ENCODE data around the gene WDR91. TPM values are rescaled to one million over a fixed set of nuclear protein-coding genes. Genes with fewer than 3 reads are reported as not detected.
"Not testable (repeated sequence)": the region's sequence is repeated elsewhere in the genome, so short reads cannot be mapped to it uniquely, and the experiment has no call there.

The WDR91 gene
- total and polyA plus RNA-seq, 2 donors (not counting 1 experiment from before 2014, with no cell fraction given): 26.7 to 40.7 TPM

- ChIA-PET POLR2A (no interaction called here), CTCF (interaction anchor here (4.0 kb wide), 1 partner anchor 190 kb away, joined by 12 read pairs; the partner anchor contains the start of gene AGBL3)
- no peak for TF ChIP-seq EZH2 (IDR thresholded peaks at IDR 0.05; ENCODE audit: borderline replicate concordance, insufficient read depth, low read depth, low read length, poor library complexity, severe bottlenecking)
- TF ChIP-seq, protein P1, sequence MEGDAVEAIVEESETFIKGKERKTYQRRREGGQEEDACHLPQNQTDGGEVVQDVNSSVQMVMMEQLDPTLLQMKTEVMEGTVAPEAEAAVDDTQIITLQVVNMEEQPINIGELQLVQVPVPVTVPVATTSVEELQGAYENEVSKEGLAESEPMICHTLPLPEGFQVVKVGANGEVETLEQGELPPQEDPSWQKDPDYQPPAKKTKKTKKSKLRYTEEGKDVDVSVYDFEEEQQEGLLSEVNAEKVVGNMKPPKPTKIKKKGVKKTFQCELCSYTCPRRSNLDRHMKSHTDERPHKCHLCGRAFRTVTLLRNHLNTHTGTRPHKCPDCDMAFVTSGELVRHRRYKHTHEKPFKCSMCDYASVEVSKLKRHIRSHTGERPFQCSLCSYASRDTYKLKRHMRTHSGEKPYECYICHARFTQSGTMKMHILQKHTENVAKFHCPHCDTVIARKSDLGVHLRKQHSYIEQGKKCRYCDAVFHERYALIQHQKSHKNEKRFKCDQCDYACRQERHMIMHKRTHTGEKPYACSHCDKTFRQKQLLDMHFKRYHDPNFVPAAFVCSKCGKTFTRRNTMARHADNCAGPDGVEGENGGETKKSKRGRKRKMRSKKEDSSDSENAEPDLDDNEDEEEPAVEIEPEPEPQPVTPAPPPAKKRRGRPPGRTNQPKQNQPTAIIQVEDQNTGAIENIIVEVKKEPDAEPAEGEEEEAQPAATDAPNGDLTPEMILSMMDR (IDR thresholded peaks at IDR 0.05): no peak
- peaks cover 15% of the 10 kb centered on the region for H3K4me1 Mint-ChIP-seq
- no peaks in the 10 kb centered on the region for H3K27me3 ChIP-seq (replicated peaks in 1 of 4; ENCODE audit: control extremely low read depth in 1 of 4, control insufficient read depth in 3 of 4, insufficient read depth in 4 of 4, low read length in 3 of 4)
- no peak overlapping the region for H3K27ac ChIP-seq (ENCODE audit: low read length in 2 of 2)
- H2AFZ ChIP-seq (ENCODE audit: insufficient read depth, low read depth, low read length, poor library complexity, severe bottlenecking): no peak overlapping the region
- no peak for ATAC-seq (ENCODE audit: low read depth)
- no peak overlapping the region for H3K4me3 Mint-ChIP-seq
- no peak overlapping the region for H3K4me3 ChIP-seq (ENCODE audit: control extremely low read depth in 1 of 5, extremely low read depth in 1 of 5, insufficient read depth in 1 of 5, low read depth in 2 of 5, low read length in 4 of 5)
- peaks cover 7 to 13% of the 10 kb centered on the region in 2 donors for H3K4me1 ChIP-seq (ENCODE audit: control insufficient read depth in 2 of 2, insufficient read depth in 2 of 2, low read length in 2 of 2)
- intact Hi-C loops (cut with micrococcal nuclease): no loop called here
- WGBS (ENCODE audit: insufficient coverage): 97% methylated on average over 6 of the region's 6 CpGs
- DNase-seq: no peak
- H3K9ac ChIP-seq (ENCODE audit: low read length): no peak overlapping the region
- H4K20me1 ChIP-seq (ENCODE audit: control insufficient read depth, insufficient read depth, low read length, poor library complexity, severe bottlenecking): no peaks in the 10 kb centered on the region
- H3K27ac Mint-ChIP-seq: no peak overlapping the region
- no peaks in the 10 kb centered on the region for H3K79me2 ChIP-seq (ENCODE audit: control insufficient read depth, insufficient read depth, low read length)
- peaks cover 5% of the 10 kb centered on the region for H3K9me3 Mint-ChIP-seq (ENCODE audit: insufficient read depth)
- peaks cover under 1 to 18% (median 17%) of the 10 kb centered on the region in 3 donors for H3K9me3 ChIP-seq (ENCODE audit: control extremely low read depth in 1 of 3, control insufficient read depth in 2 of 3, insufficient read depth in 1 of 3, low read length in 2 of 3)
- no peaks in the 10 kb centered on the region for H3K27me3 Mint-ChIP-seq
- peaks cover 0 to 2% of the 10 kb centered on the region in 2 experiments for H3K36me3 ChIP-seq (replicated peaks in 1 of 2; ENCODE audit: control extremely low read depth in 1 of 2, control insufficient read depth in 1 of 2, extremely low read depth in 1 of 2, insufficient read depth in 2 of 2, low read length in 1 of 2)
- no peak overlapping the region for H3K4me2 ChIP-seq (replicated peaks; ENCODE audit: low read depth, low read length, poor library complexity, severe bottlenecking)
Observed at GRCh38 chr7:135175931-135176330, 35.4 kb downstream of the WDR91 start.

DNA sequence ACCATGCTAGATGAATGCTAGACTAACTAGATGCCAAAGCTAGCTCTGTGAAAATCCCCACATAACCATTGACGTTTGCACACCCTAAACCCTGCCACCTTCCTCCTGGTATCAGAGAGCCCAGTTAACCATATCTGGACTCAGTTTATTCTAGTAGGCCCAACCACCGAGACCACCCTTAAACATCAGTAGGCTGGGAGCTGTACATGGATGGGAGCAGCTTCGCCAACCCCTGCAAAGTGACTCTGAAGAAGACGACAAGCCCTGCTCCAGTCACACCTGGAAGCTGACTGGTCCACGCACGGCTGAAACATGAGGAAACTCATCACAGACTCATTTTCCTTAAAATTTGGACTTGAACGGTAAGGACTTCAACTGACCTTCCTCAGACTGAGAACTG, 36.4 kb downstream of the WDR91 start:
- Histone ChIP-seq H3K9me3 (ENCODE audit: control extremely low read depth in 1 of 3, control insufficient read depth in 2 of 3, insufficient read depth in 1 of 3, low read length in 2 of 3) (peaks cover 0 to 14% (median 8%) of the 10 kb centered on the region in 3 donors), H3K79me2 (ENCODE audit: control insufficient read depth, insufficient read depth, low read length) (no peaks in the 10 kb centered on the region), H3K27me3 (replicated peaks in 1 of 4; ENCODE audit: control extremely low read depth in 1 of 4, control insufficient read depth in 3 of 4, insufficient read depth in 4 of 4, low read length in 3 of 4) (no peaks in the 10 kb centered on the region), H3K9ac (ENCODE audit: low read length) (no peak overlapping the region), H3K27ac (ENCODE audit: low read length in 2 of 2) (no peak overlapping the region), H3K4me2 (replicated peaks; ENCODE audit: low read depth, low read length, poor library complexity, severe bottlenecking) (no peak overlapping the region), H4K20me1 (ENCODE audit: control insufficient read depth, insufficient read depth, low read length, poor library complexity, severe bottlenecking) (no peaks in the 10 kb centered on the region), H3K4me1 (ENCODE audit: control insufficient read depth in 2 of 2, insufficient read depth in 2 of 2, low read length in 2 of 2) (peaks cover 7 to 14% of the 10 kb centered on the region in 2 donors), H2AFZ (ENCODE audit: insufficient read depth, low read depth, low read length, poor library complexity, severe bottlenecking) (no peak overlapping the region), H3K36me3 (replicated peaks in 1 of 2; ENCODE audit: control extremely low read depth in 1 of 2, control insufficient read depth in 1 of 2, extremely low read depth in 1 of 2, insufficient read depth in 2 of 2, low read length in 1 of 2) (peaks cover 0 to 2% of the 10 kb centered on the region in 2 experiments), H3K4me3 (ENCODE audit: control extremely low read depth in 1 of 5, extremely low read depth in 1 of 5, insufficient read depth in 1 of 5, low read depth in 2 of 5, low read length in 4 of 5) (no peak overlapping the region)
- ChIA-PET CTCF (interaction anchor here (1.2 to 4.0 kb wide), 3 partner anchors 14 to 742 kb away, joined by 3 to 12 read pairs (median 3); partner anchors contain the start of gene AGBL3), POLR2A (interaction anchor here (1.2 kb wide), 1 partner anchor 12 kb away, joined by 3 read pairs; no protein-coding TSS in a partner anchor)
- 93% methylated on average over 5 of the region's 7 CpGs for WGBS (ENCODE audit: insufficient coverage)
- peaks cover 19% of the 10 kb centered on the region for H3K4me1 Mint-ChIP-seq
- no peak for TF ChIP-seq EZH2 (IDR thresholded peaks at IDR 0.05; ENCODE audit: borderline replicate concordance, insufficient read depth, low read depth, low read length, poor library complexity, severe bottlenecking)
- TF ChIP-seq, protein P1 (IDR thresholded peaks at IDR 0.05): no peak
- H3K27ac Mint-ChIP-seq: no peak overlapping the region
- no peak overlapping the region for H3K4me3 Mint-ChIP-seq
- no peaks in the 10 kb centered on the region for H3K9me3 Mint-ChIP-seq (ENCODE audit: insufficient read depth)
- no peaks in the 10 kb centered on the region for H3K27me3 Mint-ChIP-seq
- intact Hi-C loops (cut with micrococcal nuclease): loop anchor here (5.0 kb wide), 1 partner anchor 543 kb away; no protein-coding TSS in a partner anchor
- DNase-seq (no peak), ATAC-seq (ENCODE audit: low read depth) (no peak)

DNA sequence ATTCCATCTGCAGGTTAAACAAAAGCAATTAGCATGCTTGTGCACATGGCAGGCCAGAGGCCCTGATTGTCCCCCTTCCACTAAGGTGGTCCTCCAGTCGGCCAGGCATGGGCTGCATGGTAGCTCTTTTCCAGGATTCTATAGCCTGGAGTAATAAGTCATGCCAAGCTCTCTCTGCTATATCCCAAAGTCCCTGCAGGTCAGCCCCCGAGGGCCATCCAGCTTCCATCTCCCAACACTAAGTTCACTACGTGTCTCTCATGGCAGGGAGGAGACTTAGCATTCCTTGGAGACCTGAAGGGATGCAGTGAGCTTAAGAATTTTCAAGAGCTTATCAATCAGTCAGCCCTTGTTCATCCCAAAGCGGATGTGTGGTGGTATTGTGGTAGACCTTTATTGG, 37.4 kb downstream of the WDR91 start:
- H3K4me3 Mint-ChIP-seq; POLR2A ChIA-PET; H3K27ac Mint-ChIP-seq; H3K27me3 ChIP-seq (replicated peaks in 1 of 4; ENCODE audit: control extremely low read depth in 1 of 4, control insufficient read depth in 3 of 4, insufficient read depth in 4 of 4, low read length in 3 of 4); H3K9me3 ChIP-seq (ENCODE audit: control extremely low read depth in 1 of 3, control insufficient read depth in 2 of 3, insufficient read depth in 1 of 3, low read length in 2 of 3); H3K79me2 ChIP-seq (ENCODE audit: control insufficient read depth, insufficient read depth, low read length); ATAC-seq (ENCODE audit: low read depth); H3K9me3 Mint-ChIP-seq (ENCODE audit: insufficient read depth); H2AFZ ChIP-seq (ENCODE audit: insufficient read depth, low read depth, low read length, poor library complexity, severe bottlenecking); DNase-seq; H3K36me3 ChIP-seq (replicated peaks in 1 of 2; ENCODE audit: control extremely low read depth in 1 of 2, control insufficient read depth in 1 of 2, extremely low read depth in 1 of 2, insufficient read depth in 2 of 2, low read length in 1 of 2); H4K20me1 ChIP-seq (ENCODE audit: control insufficient read depth, insufficient read depth, low read length, poor library complexity, severe bottlenecking); H3K27ac ChIP-seq (ENCODE audit: low read length in 2 of 2); H3K27me3 Mint-ChIP-seq; H3K9ac ChIP-seq (ENCODE audit: low read length); H3K4me2 ChIP-seq (replicated peaks; ENCODE audit: low read depth, low read length, poor library complexity, severe bottlenecking); H3K4me3 ChIP-seq (ENCODE audit: control extremely low read depth in 1 of 5, extremely low read depth in 1 of 5, insufficient read depth in 1 of 5, low read depth in 2 of 5, low read length in 4 of 5): not testable (repeated sequence)
- 100% methylated on average over 1 of the region's 4 CpGs for WGBS (ENCODE audit: insufficient coverage)
- CTCF ChIA-PET: interaction anchor here (1.2 to 4.0 kb wide), 2 partner anchors 188 to 741 kb away, joined by 3 to 12 read pairs; partner anchors contain the start of gene AGBL3
- peaks cover 29% of the 10 kb centered on the region for H3K4me1 Mint-ChIP-seq
- peaks cover 17 to 25% of the 10 kb centered on the region in 2 donors for H3K4me1 ChIP-seq (ENCODE audit: control insufficient read depth in 2 of 2, insufficient read depth in 2 of 2, low read length in 2 of 2)
- intact Hi-C loops (cut with micrococcal nuclease): loop anchor here (5.0 kb wide), 1 partner anchor 542 kb away; no protein-coding TSS in a partner anchor
